ELR (cell line): ENCODE data around the gene DVL3.
A peak's percentile ranks its signal among the peaks of the same experiment; 100 is the strongest.
"Not testable (repeated sequence)": the region's sequence is repeated elsewhere in the genome, so short reads cannot be mapped to it uniquely, and the experiment has no call there.

Experiments
- DNase-seq: peaks from one replicate; pipeline ENCODE4 v3.0.0-alpha.2; 2015; ENCODE audit warnings: low read depth

The DVL3 gene

DNA sequence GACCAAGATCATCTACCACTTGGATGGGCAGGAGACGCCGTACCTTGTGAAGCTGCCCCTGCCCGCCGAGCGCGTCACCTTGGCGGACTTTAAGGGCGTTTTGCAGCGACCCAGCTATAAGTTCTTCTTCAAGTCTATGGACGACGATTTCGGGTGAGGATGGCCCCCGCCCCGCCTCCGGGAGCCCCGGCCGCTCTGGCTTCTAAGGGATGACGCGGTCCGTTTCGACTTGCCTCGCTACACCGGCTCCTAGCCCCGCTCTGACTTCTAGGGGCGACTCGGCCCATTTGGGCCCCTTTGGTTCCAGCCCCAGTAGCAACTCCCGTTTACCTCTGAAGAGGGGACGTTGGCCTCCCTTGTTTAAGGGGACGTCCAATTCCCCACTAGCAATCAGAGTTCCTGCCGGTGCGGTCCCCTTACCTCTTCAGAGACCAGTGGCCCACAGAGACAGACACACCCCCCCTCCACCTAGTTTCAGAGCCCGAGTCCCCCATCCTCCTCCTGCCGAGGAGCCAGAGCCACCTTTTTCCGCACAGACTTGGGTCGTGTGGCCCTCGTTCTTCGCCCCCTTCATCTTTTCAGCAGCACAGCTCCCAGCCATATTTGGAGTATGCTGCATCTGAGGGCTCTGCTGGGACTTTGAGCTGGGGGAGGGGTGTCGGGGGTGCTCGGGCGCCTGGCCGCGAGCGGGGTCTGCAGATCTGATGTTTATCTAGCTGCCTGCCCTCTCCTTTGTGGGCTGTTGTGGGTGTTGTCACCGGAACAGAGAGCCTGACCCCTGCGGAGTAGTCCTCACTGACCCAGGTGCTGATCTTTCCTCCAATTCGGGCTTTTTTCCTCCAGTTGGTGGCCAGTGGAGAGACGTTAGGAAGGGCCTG lies 706 bp downstream of the DVL3 start:
- peak; percentile 66 for DNase-seq

DNA sequence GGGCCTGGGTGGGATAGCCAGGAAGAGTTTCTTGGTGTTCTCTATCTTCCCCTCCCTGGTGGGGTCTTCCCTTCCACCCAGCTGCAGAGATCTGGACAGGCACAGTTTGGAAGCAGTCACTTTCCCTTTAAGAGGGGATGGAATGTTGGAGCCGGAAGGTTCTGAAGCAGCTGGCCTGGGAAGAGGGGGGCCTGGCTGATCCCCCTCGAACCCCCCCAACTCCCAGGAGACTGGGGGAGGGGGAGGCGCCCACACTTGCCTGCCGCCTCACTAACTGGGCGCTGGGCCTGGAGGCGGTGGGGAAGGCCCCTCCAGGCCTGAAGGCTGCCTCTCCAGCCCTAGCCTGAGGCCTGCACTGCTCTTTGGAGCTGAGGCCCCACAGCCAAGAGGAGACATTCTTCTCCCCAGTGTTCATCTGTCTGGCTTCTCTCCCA lies 1.4 kb downstream of the DVL3 start:
- peak; percentile 55 for DNase-seq

DNA sequence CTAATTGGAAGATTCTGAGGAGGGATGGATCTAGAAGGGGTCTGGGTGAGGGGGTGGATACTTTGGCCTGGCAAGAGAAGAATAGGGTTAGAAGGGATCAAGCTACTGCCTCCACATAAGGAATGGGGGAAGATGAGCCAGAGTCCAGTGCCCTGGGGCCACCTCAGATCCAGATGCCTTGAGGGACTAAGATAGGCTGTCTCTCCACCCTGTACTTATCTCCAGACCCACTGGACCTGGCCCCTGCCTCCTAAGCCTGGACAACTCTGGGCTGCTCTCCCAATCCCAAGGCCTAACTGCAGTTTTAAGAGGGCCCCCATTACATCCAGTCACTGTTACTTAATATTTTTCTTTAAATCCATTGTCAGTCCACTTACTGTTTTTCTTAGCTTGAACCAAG lies 2.0 kb downstream of the DVL3 start:
- no peak for DNase-seq

DNA sequence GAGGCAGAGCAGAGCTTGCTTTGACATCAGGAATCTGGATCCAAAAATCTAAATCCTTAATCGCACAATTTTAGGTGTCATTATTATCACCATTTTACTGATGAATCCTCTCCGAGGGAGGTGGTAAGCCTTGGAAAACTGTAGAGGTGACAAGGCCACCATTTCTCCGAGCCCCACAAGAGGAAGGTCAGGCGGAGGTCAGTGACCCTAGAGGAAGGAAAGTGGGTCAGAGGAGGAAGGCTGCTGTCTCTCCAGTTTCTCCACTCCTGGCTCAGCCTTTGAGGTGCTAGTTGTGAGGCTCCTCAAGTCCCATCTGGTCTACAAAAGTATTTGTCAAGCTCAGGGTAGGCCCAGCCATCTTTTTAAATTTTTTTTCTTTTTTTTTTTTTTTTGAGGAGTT lies 3.2 kb downstream of the DVL3 start:
- DNase-seq = no peak

DNA sequence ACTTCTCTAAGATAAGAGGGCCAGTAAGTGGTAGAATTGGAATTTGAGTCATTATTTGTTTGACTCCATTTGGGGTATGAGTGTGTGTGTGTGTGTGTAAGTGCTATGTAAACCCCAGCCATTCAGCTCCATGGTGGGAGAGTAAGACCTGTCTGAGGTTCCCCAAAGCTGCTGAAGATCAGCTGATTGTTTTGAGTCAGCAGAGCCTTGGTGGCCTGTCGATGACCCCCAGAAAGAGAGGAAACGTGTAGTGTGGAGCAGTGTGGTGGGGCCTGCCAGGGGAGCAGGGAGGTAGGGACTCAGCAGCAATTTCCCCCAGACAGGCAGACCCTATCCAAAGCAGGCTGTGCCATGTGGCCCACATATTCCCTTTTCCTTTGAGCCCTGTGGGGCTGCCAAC lies 5.3 kb downstream of the DVL3 start:
- DNase-seq = peak; percentile 41

DNA sequence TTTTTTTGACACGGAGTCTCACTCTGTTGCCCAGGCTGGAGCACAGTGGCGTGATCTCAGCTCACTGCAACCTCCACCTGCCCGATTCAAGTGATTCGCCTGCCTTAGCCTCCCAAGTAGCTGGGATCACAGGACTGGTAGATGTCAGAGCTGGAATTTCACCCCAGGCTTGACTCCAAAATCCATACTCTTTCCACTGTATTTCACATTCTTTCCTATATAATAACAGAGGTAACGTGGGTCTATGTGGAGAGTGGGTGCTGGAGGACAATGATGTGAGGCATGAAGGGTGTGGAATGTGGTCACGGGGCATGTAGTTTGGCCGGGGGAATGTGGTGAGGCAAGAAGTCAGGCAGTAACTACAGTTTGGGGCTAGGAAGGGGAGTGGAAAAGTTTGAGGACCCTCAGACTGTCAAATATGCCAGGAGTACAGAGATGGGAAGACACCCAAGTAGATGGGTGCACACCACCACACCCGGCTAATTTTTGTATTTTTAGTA lies 7.4 kb downstream of the DVL3 start:
- DNase-seq = not testable (repeated sequence)

DNA sequence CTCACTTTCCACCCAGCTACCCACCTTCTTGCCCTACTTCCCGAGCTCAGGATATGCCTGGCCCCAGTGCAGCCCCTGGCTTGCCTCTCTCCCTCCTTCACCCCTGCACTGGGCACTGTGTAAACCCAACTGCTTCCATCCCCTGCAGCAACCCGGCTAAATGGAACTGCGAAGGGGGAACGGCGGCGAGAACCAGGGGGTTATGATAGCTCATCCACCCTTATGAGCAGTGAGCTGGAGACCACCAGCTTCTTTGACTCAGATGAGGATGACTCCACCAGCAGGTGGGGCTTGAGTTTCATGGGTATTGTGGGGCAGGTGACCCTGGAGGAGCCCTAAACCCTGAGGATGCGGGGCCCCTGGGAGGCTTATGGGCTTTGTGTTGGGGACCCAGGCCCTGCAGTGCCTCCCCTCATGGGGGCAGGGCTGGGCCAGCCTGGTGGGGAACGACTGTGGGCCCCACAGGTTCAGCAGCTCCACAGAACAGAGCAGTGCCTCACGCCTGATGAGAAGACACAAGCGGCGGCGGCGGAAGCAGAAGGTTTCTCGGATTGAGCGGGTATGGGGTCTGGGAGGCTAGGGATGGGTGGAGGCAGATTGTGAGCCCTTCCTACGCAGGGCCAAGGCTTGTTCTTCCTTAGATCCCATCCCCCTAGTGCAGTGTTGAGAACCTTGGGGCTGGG lies 9.6 kb downstream of the DVL3 start:
- DNase-seq = no peak

DNA sequence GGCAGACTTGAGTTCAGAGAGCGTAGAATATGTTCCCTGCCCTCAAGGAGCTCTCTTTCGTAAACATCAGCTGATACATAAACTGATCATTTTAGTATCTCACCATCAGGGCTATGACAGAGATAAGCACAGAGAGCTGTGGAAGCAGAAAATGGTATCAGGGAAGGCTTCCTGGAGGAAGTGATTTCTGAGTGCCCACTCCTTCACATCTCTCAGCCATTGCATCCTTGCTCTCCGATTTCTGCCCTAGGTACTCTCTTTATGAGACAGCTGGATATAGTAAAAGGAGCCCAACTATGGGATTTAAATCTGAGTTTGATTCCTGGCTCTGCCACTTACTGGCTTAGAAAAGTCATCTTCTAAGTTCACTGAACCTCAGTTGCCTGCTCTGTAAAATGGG lies 10.4 kb downstream of the DVL3 start:
- no peak for DNase-seq

DNA sequence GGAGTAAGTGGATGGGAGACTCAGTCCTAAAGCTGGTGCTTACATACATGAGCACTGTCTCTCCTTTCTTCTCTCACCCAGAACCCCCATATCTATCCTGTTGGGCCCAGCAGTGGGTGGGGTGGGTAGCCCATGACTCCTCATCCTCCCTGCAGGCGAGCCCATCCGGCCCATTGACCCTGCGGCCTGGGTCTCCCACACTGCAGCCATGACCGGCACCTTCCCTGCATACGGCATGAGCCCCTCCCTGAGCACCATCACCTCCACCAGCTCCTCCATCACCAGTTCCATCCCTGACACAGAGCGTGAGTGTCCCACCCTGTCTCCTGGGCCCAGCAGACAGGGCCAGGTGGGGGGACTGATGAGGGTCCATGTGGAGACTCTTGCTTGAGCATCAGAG lies 11.5 kb downstream of the DVL3 start:
- no peak for DNase-seq

DNA sequence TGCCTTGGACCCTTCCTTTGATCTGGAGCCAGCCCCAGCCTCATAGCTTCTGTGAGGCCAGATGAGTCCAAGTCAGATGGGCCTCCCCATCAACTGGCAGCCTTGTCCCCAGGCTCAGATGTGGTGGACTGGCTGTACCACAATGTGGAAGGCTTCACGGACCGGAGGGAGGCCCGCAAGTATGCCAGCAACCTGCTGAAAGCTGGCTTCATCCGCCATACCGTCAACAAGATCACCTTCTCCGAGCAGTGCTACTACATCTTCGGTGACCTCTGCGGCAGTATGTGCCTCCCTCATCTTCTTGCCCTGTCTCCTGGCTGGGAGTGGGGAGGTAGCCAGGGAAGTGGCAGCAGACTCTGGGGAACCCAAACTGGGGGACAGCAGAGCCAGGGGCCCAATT lies 12.6 kb downstream of the DVL3 start:
- DNase-seq = no peak

DNA sequence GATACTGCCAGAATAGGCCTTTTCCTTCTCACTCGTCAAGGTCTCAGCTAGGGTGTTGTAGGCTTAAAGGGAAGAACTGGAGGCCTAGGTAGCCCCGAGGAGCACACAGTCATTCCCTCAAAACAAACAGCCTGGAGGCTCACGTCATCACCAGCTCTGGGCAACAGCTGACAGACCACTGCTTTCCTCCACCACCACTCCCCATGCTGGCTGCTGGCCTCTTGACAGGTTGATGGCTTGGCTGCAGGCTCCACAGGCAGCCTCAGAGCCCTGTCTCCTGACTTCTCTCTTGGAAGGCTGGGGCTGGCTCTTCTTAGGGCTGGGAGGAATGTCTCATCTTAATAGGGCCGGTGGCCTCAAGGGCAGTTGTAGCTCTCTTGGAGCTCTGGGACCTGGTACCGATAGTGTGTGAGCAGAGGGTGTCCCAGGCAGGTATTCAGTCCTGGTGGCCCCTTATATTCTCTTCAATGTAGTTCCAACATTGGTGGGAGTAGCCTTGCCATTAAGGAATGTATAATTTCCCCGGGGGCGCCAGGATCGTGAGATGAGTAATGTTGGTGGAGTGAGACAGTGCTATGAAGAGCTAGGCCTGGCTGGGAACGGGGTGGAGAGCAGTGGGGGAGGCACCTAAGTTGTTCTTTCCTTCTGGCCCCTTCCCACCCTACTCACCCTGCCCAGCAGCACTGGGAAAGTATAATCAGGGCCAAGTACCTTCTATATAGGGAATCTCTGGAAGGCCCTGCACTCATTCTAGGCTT lies 13.4 kb downstream of the DVL3 start:
- peak; percentile 94 for DNase-seq

DNA sequence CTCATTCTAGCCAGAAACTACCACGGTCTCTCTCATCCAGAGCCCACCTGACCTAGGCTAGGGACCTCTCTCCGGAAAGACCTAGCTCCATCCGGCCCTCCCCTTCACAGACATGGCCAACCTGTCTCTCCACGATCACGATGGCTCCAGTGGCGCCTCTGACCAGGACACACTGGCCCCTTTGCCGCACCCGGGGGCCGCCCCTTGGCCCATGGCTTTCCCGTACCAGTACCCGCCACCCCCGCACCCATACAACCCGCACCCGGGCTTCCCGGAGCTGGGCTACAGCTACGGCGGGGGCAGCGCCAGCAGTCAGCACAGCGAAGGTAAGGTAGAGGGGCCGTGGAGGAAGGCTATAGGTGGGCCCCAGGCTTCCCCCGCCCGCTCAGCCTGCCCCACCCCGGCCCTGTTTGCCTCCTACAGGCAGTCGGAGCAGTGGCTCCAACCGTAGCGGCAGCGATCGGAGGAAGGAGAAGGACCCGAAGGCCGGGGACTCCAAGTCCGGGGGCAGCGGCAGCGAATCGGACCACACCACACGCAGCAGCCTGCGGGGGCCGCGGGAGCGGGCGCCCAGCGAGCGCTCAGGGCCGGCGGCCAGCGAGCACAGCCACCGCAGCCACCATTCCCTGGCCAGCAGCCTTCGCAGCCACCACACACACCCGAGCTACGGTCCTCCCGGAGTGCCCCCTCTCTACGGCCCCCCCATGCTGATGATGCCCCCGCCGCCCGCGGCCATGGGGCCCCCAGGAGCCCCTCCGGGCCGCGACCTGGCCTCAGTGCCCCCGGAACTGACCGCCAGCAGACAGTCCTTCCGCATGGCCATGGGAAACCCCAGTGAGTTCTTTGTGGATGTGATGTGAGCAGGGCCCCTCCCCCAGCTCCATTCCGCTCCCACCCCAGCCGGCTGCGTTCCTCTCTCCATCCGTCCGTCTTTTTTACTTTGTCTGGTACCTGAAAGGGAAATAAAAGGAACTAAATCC lies 15.0 kb downstream of the DVL3 start:
- no peak for DNase-seq

DNA sequence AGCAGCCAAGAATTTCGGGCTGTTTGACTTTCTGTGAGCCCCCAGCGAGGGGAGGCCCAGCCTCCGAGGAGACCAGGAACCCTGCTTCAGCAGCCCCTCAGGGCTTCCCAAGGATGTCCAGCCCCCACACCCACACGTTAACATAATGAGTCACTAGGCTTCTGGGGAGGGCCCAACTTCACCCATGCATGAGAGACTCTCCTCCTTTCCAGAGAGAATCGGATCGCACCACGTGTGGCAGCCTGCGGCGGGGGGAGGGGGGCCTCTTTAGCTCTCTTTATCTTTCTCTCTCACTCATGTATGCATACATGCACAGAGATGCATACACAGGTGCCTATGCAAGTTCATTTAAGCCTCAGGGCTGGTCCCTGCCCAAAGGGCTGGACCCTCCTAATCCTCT lies 16.4 kb downstream of the DVL3 start:
- DNase-seq = peak; percentile 91

DNA sequence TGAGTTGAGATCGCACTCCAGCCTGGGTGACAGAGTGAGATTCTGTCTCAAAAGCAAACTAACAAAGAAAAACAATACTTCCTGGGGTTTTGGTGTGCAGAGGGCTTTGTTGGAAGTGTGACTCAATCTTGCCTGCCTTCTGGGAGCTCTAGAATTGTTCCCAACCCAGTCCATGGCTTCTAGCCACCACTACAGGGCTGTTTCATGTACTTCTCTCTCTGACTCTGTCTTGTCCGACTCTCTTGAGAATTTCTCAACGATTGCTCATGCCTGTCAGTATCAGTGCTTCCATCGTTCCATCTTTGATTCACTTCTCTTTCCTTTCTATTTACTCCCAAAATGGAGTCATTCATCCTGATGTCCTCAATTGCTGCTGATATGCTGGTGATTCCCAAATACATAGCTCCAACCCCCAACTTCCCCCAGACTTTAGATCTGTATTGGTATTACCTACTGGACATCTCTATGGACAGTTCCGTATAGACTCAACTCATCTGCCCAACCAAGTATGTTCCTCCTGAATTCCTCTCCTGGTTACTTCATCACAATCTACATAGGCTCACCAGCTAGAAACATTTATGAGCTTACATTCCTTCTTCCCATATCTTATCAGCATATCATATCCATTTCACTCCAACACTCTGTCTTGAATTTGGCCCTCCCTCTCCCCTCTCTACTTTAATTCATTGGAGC lies 17.6 kb downstream of the DVL3 start:
- peak; percentile 87 for DNase-seq

DNA sequence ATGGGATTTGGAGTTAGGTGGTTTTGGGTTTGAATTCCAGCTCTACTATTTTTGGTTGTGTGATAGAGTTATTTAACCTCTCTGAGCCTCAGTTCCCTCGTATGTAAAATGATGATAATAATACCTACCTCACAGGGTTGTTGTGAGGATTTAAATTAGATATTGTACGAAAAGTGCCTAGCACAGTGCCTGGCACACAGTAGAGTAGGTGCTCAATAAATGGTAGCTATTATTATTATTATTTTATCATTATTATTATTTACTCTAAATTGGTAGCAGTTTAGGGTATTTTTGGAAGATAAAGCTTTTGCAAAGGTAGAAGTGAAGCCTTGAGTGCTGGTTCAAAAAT lies 18.2 kb downstream of the DVL3 start:
- no peak for DNase-seq

DNA sequence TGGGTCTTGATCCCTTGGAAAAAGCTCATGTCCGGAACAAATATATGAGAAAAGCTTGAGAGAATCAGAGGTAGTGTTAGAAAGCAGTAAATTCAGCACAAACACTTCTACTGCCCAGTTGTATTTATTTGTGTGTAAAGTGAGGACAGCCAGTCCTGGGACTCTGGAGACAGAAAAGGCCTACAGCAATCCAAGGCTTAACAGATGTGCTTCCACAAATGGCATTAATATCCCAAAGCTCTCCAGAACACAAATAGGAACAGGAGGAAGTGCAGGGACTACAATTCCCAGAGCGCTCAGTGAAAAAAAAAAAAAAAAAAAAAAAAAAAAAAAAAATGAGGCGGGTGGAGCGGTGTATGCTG lies 19.1 kb downstream of the DVL3 start:
- no peak for DNase-seq

DNA sequence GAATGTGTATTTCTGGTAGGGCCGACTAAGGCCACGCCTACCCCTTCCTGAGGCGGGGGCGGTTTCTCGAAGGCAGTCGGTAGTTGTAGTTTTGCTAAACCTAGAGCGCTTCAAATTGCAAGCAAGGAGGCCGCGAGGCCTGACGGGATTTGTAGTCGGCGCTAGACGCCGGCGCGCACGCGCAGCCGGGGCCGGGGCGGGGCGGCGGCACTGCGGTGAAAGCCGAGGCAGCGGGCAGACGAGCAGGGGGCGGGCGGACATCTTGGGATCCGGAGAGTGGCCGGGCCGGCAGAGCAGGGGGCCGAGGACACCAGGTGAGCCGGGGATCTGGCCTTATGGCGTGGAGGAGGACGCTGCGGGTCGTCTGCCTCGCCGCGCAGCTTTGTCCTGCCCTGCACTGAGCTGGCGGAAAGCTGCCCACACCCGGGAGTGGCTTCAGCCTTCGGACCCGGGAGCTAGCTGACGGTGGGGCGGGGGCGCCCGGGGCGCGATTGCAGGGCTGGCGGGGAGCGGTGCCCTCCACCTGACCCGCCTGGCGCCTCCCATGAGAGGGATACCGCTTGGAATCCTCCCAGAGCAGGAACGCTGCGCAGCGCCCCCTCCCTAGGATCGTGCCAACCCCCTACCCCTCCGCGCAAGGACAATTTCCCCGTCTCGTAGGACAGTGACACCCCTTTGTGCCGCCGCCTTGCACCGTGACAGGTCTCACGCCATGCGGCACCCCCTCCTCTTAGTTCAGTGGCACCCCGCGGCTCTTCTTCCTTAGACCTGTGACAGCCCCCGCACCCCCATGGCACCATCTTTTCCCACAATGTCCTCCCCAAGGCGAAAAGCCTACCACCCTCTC lies 19.7 kb downstream of the DVL3 start, which contains the start of gene AP2M1:
Gene AP2M1 (plus strand): TSS at position 210 of the 847 bp plus-strand sequence. CDS start 2,139 bp downstream, outside the sequence.
- DNase-seq = peak; percentile 100

DNA sequence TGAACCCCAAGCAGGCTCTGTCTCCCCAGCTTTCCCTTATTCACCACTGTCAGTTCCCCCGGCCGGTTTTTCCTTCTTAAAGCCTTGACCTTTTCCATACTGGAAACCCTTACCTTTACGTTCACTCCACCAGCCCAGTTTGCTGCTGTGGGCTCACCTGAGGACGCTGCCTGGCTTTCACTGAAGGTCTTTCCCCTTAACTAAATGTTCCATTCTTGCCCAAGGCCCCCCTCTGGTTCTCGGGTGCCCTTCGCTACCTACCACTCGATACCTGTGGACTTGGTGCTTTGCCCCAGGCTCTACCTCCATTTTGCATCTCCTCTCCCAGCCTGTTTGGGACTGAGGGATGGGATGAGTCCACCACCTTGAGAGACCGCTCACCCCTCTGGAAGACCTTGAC lies 20.3 kb downstream of the DVL3 start:
- no peak for DNase-seq

DNA sequence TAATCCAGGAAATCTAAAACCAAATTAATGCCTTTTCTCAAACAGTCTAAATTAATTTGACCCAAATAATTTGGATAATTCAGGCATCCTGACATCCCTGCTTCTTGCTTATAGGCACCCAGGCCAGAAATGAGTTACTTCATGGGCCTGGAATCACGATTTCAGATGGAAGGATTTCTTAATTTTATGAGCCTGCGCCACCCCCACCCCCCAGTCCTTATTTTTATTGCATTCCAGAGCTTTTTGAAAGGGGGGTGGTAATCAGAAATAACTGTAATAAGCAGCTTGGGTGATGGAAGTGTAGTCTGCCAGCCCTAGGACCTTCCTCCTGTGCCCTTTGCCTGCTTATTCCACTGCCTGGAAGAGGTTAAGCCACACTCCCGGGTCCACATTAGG lies 20.8 kb downstream of the DVL3 start:
- DNase-seq = no peak
